ENCODE results near the gene GRM3. TPM values are rescaled to one million over a fixed set of nuclear protein-coding genes. Genes with fewer than 3 reads are reported as not detected.

GRM3 gene
- total RNA-seq, 1 donor from 2014 or later, result not detected

GRCh38 chr7:86657948-86658347 lies 14.2 kb downstream of the GRM3 start:
- no peak overlapping the region for H3K27ac Mint-ChIP-seq
- DNase-seq (ENCODE audit: low spot score), result no peak
- H3K36me3 Mint-ChIP-seq (ENCODE audit: low read depth), result no peaks in the 10 kb centered on the region
- no peak overlapping the region for H3K4me3 Mint-ChIP-seq (ENCODE audit: low read depth)
- H3K9me3 Mint-ChIP-seq, result no peaks in the 10 kb centered on the region
- intact Hi-C loops (cut with micrococcal nuclease), result no loop called here
- no peaks in the 10 kb centered on the region for H3K27me3 Mint-ChIP-seq (ENCODE audit: low read depth)
- no peaks in the 10 kb centered on the region for H3K4me1 Mint-ChIP-seq (ENCODE audit: low read depth)

- DNase-seq (ENCODE audit: low spot score), result no peak
- Mint-ChIP-seq H3K36me3 (ENCODE audit: low read depth) (no peaks in the 10 kb centered on the region), H3K9me3 (no peaks in the 10 kb centered on the region), H3K4me1 (ENCODE audit: low read depth) (no peaks in the 10 kb centered on the region), H3K27ac (no peak overlapping the region), H3K27me3 (ENCODE audit: low read depth) (no peaks in the 10 kb centered on the region), H3K4me3 (ENCODE audit: low read depth) (no peak overlapping the region)
- intact Hi-C loops (cut with micrococcal nuclease), result no loop called here
Observed at GRCh38 chr7:86660950-86661462, 17.3 kb downstream of the GRM3 start.

DNA sequence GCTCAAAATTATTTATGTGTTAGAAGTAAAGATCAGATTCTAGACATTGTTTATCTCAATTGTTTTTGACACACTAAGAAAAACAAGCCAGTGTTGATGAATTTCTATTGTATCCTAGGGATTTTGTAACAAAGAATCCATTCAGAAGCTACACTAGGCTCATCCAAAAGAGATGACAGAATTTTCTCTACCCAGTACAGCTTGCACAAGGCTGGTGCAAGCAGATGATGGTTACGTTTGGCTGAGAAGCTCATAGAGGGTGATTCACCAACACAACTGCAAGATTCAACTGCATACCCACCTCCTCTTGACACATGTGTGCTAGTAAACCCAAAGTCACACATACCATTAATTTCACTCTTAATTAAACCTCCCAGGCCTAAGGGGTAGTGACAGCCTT lies 20.8 kb downstream of the GRM3 start:
- H3K27me3 Mint-ChIP-seq (ENCODE audit: low read depth), result no peaks in the 10 kb centered on the region
- H3K9me3 Mint-ChIP-seq, result no peaks in the 10 kb centered on the region
- H3K27ac Mint-ChIP-seq, result no peak overlapping the region
- intact Hi-C loops (cut with micrococcal nuclease), result no loop called here
- H3K36me3 Mint-ChIP-seq (ENCODE audit: low read depth), result no peaks in the 10 kb centered on the region
- no peak overlapping the region for H3K4me3 Mint-ChIP-seq (ENCODE audit: low read depth)
- H3K4me1 Mint-ChIP-seq (ENCODE audit: low read depth), result no peaks in the 10 kb centered on the region
- DNase-seq (ENCODE audit: low spot score), result no peak

GRCh38 chr7:86664991-86665390 lies 21.3 kb downstream of the GRM3 start:
- intact Hi-C loops (cut with micrococcal nuclease), result no loop called here
- no peak overlapping the region for H3K27ac Mint-ChIP-seq
- H3K9me3 Mint-ChIP-seq, result no peaks in the 10 kb centered on the region
- H3K4me3 Mint-ChIP-seq (ENCODE audit: low read depth), result no peak overlapping the region
- H3K4me1 Mint-ChIP-seq (ENCODE audit: low read depth), result no peaks in the 10 kb centered on the region
- H3K36me3 Mint-ChIP-seq (ENCODE audit: low read depth), result no peaks in the 10 kb centered on the region
- H3K27me3 Mint-ChIP-seq (ENCODE audit: low read depth), result no peaks in the 10 kb centered on the region
- DNase-seq (ENCODE audit: low spot score), result no peak

GRCh38 chr7:86665669-86666068 lies 22.0 kb downstream of the GRM3 start:
- intact Hi-C loops (cut with micrococcal nuclease), result no loop called here
- H3K36me3 Mint-ChIP-seq (ENCODE audit: low read depth), result no peaks in the 10 kb centered on the region
- no peak overlapping the region for H3K27ac Mint-ChIP-seq
- H3K9me3 Mint-ChIP-seq, result no peaks in the 10 kb centered on the region
- no peaks in the 10 kb centered on the region for H3K27me3 Mint-ChIP-seq (ENCODE audit: low read depth)
- no peak for DNase-seq (ENCODE audit: low spot score)
- no peak overlapping the region for H3K4me3 Mint-ChIP-seq (ENCODE audit: low read depth)
- H3K4me1 Mint-ChIP-seq (ENCODE audit: low read depth), result no peaks in the 10 kb centered on the region

DNA sequence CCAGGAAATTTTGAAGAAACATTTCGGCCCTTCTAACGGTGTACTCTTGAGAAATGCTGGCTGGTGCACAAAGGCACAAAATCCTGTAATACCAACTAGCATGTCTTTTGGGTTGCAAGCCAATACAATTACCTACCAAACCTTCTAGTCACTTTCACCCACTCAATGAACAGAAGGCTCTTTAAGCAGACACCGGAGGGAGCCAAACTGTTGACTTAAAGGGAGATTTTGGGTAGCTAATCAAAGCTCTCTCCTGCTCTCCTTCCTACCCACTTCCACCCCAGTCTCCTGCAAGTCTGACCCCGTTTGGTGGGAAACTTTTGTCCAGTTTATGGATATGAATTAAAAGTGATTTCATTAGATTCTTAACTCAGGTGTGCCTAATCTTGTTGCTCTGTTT lies 24.0 kb downstream of the GRM3 start:
- no peaks in the 10 kb centered on the region for H3K4me1 Mint-ChIP-seq (ENCODE audit: low read depth)
- no peaks in the 10 kb centered on the region for H3K36me3 Mint-ChIP-seq (ENCODE audit: low read depth)
- no peaks in the 10 kb centered on the region for H3K9me3 Mint-ChIP-seq
- intact Hi-C loops (cut with micrococcal nuclease), result no loop called here
- no peak overlapping the region for H3K27ac Mint-ChIP-seq
- H3K27me3 Mint-ChIP-seq (ENCODE audit: low read depth), result no peaks in the 10 kb centered on the region
- no peak for DNase-seq (ENCODE audit: low spot score)
- no peak overlapping the region for H3K4me3 Mint-ChIP-seq (ENCODE audit: low read depth)

GRCh38 chr7:86668315-86668714 lies 24.6 kb downstream of the GRM3 start:
- intact Hi-C loops (cut with micrococcal nuclease), result no loop called here
- DNase-seq (ENCODE audit: low spot score), result no peak
- no peaks in the 10 kb centered on the region for H3K36me3 Mint-ChIP-seq (ENCODE audit: low read depth)
- no peaks in the 10 kb centered on the region for H3K4me1 Mint-ChIP-seq (ENCODE audit: low read depth)
- H3K4me3 Mint-ChIP-seq (ENCODE audit: low read depth), result no peak overlapping the region
- H3K27ac Mint-ChIP-seq, result no peak overlapping the region
- no peaks in the 10 kb centered on the region for H3K9me3 Mint-ChIP-seq
- no peaks in the 10 kb centered on the region for H3K27me3 Mint-ChIP-seq (ENCODE audit: low read depth)

- Mint-ChIP-seq H3K4me3 (ENCODE audit: low read depth) (no peak overlapping the region), H3K9me3 (no peaks in the 10 kb centered on the region), H3K27ac (no peak overlapping the region), H3K27me3 (ENCODE audit: low read depth) (no peaks in the 10 kb centered on the region), H3K36me3 (ENCODE audit: low read depth) (no peaks in the 10 kb centered on the region), H3K4me1 (ENCODE audit: low read depth) (no peaks in the 10 kb centered on the region)
- DNase-seq (ENCODE audit: low spot score), result no peak
- intact Hi-C loops (cut with micrococcal nuclease), result no loop called here
Observed at GRCh38 chr7:86687831-86688230, 44.1 kb downstream of the GRM3 start.

DNA sequence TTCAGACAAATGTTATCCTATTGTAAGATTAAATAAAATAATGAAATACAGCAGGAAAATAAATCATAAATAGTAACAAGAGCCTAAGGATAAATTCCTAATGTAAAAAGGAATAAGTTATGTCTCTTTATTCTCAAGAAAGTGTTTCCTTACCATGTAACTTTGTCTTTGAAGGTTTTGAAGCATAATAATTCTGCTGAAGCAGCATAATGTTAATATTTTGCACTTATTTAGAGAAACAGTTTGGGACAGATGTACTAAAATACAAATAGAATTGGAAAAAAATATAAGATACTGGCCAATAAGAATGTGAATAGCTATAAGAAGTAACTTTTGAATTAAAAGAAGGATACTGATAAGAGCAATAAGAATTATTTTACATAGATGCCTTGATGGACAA lies 45.7 kb downstream of the GRM3 start:
- intact Hi-C loops (cut with micrococcal nuclease), result no loop called here
- H3K4me1 Mint-ChIP-seq (ENCODE audit: low read depth), result no peaks in the 10 kb centered on the region
- no peaks in the 10 kb centered on the region for H3K9me3 Mint-ChIP-seq
- H3K27me3 Mint-ChIP-seq (ENCODE audit: low read depth), result no peaks in the 10 kb centered on the region
- no peak overlapping the region for H3K27ac Mint-ChIP-seq
- H3K4me3 Mint-ChIP-seq (ENCODE audit: low read depth), result no peak overlapping the region
- no peaks in the 10 kb centered on the region for H3K36me3 Mint-ChIP-seq (ENCODE audit: low read depth)
- no peak for DNase-seq (ENCODE audit: low spot score)

DNA sequence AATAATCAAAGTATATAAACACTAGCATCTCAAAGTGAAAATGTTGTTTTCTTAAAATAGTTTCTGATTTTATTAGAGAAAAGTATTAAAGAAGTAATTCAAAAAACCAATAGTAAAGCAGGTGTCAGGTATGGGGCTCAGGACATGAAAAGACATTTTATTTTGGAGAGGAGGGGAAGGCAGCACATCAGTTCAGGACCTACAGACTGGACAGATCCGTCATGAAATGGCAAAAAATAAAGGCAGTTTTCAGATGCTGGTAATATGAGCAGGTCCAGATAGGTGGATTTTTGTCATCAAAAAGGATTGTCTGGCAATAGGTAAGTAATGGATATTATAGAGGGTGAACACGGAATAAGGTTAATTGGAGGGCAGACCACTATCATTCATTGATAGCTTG lies 49.0 kb downstream of the GRM3 start:
- no peaks in the 10 kb centered on the region for H3K4me1 Mint-ChIP-seq (ENCODE audit: low read depth)
- H3K36me3 Mint-ChIP-seq (ENCODE audit: low read depth), result no peaks in the 10 kb centered on the region
- no peak overlapping the region for H3K4me3 Mint-ChIP-seq (ENCODE audit: low read depth)
- DNase-seq (ENCODE audit: low spot score), result no peak
- H3K27ac Mint-ChIP-seq, result no peak overlapping the region
- intact Hi-C loops (cut with micrococcal nuclease), result no loop called here
- no peaks in the 10 kb centered on the region for H3K9me3 Mint-ChIP-seq
- no peaks in the 10 kb centered on the region for H3K27me3 Mint-ChIP-seq (ENCODE audit: low read depth)

GRCh38 chr7:86706406-86706805 lies 62.7 kb downstream of the GRM3 start:
- Mint-ChIP-seq H3K36me3 (ENCODE audit: low read depth) (no peaks in the 10 kb centered on the region), H3K27me3 (ENCODE audit: low read depth) (no peaks in the 10 kb centered on the region), H3K9me3 (no peaks in the 10 kb centered on the region), H3K4me1 (ENCODE audit: low read depth) (no peaks in the 10 kb centered on the region), H3K4me3 (ENCODE audit: low read depth) (no peak overlapping the region), H3K27ac (no peak overlapping the region)
- intact Hi-C loops (cut with micrococcal nuclease), result no loop called here
- no peak for DNase-seq (ENCODE audit: low spot score)

GRCh38 chr7:86708031-86708680 lies 64.4 kb downstream of the GRM3 start:
- H3K36me3 Mint-ChIP-seq (ENCODE audit: low read depth), result no peaks in the 10 kb centered on the region
- no peaks in the 10 kb centered on the region for H3K4me1 Mint-ChIP-seq (ENCODE audit: low read depth)
- H3K27me3 Mint-ChIP-seq (ENCODE audit: low read depth), result no peaks in the 10 kb centered on the region
- H3K4me3 Mint-ChIP-seq (ENCODE audit: low read depth), result no peak overlapping the region
- no peak overlapping the region for H3K27ac Mint-ChIP-seq
- intact Hi-C loops (cut with micrococcal nuclease), result no loop called here
- H3K9me3 Mint-ChIP-seq, result no peaks in the 10 kb centered on the region
- no peak for DNase-seq (ENCODE audit: low spot score)

DNA sequence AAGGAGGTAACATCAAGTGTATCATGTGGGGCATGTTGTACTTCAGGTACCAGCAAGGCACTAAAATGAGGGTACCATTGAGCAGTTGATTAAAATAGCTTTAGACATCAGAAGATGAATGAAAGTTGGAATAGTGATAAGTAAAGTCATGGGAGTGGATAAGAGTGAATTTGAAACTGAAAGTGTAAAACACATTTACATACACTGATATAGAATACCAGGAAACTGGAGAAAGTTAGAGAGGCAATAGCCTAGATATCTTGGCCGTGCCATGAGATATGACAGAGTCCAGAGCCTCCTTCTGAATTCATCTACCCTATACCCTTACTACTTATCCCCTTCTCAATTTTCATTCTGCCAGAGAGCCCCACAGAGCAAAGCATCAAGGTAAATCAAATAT lies 76.6 kb downstream of the GRM3 start:
- H3K4me1 Mint-ChIP-seq (ENCODE audit: low read depth), result no peaks in the 10 kb centered on the region
- no peak overlapping the region for H3K27ac Mint-ChIP-seq
- no peaks in the 10 kb centered on the region for H3K36me3 Mint-ChIP-seq (ENCODE audit: low read depth)
- H3K4me3 Mint-ChIP-seq (ENCODE audit: low read depth), result no peak overlapping the region
- no peak for DNase-seq (ENCODE audit: low spot score)
- intact Hi-C loops (cut with micrococcal nuclease), result no loop called here
- H3K27me3 Mint-ChIP-seq (ENCODE audit: low read depth), result no peaks in the 10 kb centered on the region
- H3K9me3 Mint-ChIP-seq, result peaks cover 3% of the 10 kb centered on the region

- Mint-ChIP-seq H3K4me3 (ENCODE audit: low read depth) (no peak overlapping the region), H3K27me3 (ENCODE audit: low read depth) (no peaks in the 10 kb centered on the region)
Observed at GRCh38 chr7:86733783-86734182, 90.1 kb downstream of the GRM3 start.

More at GRCh38 chr7:86733783-86734182, 90.1 kb downstream of the GRM3 start:
- Mint-ChIP-seq H3K9me3 (peaks cover 16% of the 10 kb centered on the region), H3K36me3 (ENCODE audit: low read depth) (no peaks in the 10 kb centered on the region), H3K4me1 (ENCODE audit: low read depth) (no peaks in the 10 kb centered on the region), H3K27ac (no peak overlapping the region)
- intact Hi-C loops (cut with micrococcal nuclease), result no loop called here
- DNase-seq (ENCODE audit: low spot score), result no peak

All from activated T-helper 2 cell treated with anti-CD3 and anti-CD28 coated beads, Interferon-gamma antibody, Interleukin-2, Interleukin-4, amounts not matched to agents 10 μg/mL and 5 μg/mL and 100 μg/mL, durations not matched to agents 14 hours and 24 hours and 36 hours (primary cell).